Anterior cingulate cortex (tissue), 58 donors: Measurements from ENCODE around the gene ZFP92.

Experiments
- DNase-seq, 58 donors: peaks; one replicate each; lab custom pipeline; 2025; lab: John Stamatoyannopoulos, UW

Gene ZFP92

GRCh38 chrX:153411255-153411987 lies at the start of gene ZFP92:
Gene ZFP92, plus strand, starts transcription at chrX:153411472. Its CDS starts 6,851 bp downstream, at chrX:153418323.
- DNase-seq = peak in 13 of 58 donors; percentile 1 to 23 (median 9)

- no peak for DNase-seq
Observed at GRCh38 chrX:153361781-153362397, 49.4 kb upstream of the ZFP92 start.

- no peak for DNase-seq
Observed at GRCh38 chrX:153365670-153366069, 45.6 kb upstream of the ZFP92 start.

- no peak for DNase-seq
Observed at GRCh38 chrX:153366119-153366518, 45.2 kb upstream of the ZFP92 start.

GRCh38 chrX:153366878-153367538 lies 44.3 kb upstream of the ZFP92 start:
- no peak for DNase-seq

- DNase-seq = no peak
Observed at GRCh38 chrX:153370293-153371055, 40.8 kb upstream of the ZFP92 start.

- no peak for DNase-seq
Observed at GRCh38 chrX:153371256-153371655, 40.0 kb upstream of the ZFP92 start.

- no peak for DNase-seq
Observed at GRCh38 chrX:153372949-153373348, 38.3 kb upstream of the ZFP92 start.

GRCh38 chrX:153374426-153374825 lies 36.8 kb upstream of the ZFP92 start:
- DNase-seq = no peak

- no peak for DNase-seq
Observed at GRCh38 chrX:153375571-153375970, 35.7 kb upstream of the ZFP92 start.

GRCh38 chrX:153377727-153378126 lies 33.5 kb upstream of the ZFP92 start:
- DNase-seq = no peak

- DNase-seq = no peak
Observed at GRCh38 chrX:153378607-153379006, 32.7 kb upstream of the ZFP92 start.

- DNase-seq = no peak
Observed at GRCh38 chrX:153379508-153379907, 31.8 kb upstream of the ZFP92 start.

- no peak for DNase-seq
Observed at GRCh38 chrX:153379971-153380581, 31.2 kb upstream of the ZFP92 start.

- DNase-seq = no peak
Observed at GRCh38 chrX:153380691-153381090, 30.6 kb upstream of the ZFP92 start.

- peak in 34 of 58 donors; percentile 2 to 58 (median 20) for DNase-seq
Observed at GRCh38 chrX:153381684-153382532, 29.4 kb upstream of the ZFP92 start.

- no peak for DNase-seq
Observed at GRCh38 chrX:153382563-153383482, 28.4 kb upstream of the ZFP92 start.

- no peak for DNase-seq
Observed at GRCh38 chrX:153384390-153384789, 26.9 kb upstream of the ZFP92 start.
